NK-92 treated with Interleukin-12 subunit alpha and Interleukin-12 subunit beta, amount 100 ng/mL, for 24 hours (cell line): ENCODE data around the gene TTC9C.
"Not testable (repeated sequence)": the region's sequence is repeated elsewhere in the genome, so short reads cannot be mapped to it uniquely, and the experiment has no call there.

ENCODE experiments used
- DNase-seq: peaks from one replicate; lab custom pipeline; 2025; lab: John Stamatoyannopoulos, UW

The TTC9C gene, protein sequence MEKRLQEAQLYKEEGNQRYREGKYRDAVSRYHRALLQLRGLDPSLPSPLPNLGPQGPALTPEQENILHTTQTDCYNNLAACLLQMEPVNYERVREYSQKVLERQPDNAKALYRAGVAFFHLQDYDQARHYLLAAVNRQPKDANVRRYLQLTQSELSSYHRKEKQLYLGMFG

DNA sequence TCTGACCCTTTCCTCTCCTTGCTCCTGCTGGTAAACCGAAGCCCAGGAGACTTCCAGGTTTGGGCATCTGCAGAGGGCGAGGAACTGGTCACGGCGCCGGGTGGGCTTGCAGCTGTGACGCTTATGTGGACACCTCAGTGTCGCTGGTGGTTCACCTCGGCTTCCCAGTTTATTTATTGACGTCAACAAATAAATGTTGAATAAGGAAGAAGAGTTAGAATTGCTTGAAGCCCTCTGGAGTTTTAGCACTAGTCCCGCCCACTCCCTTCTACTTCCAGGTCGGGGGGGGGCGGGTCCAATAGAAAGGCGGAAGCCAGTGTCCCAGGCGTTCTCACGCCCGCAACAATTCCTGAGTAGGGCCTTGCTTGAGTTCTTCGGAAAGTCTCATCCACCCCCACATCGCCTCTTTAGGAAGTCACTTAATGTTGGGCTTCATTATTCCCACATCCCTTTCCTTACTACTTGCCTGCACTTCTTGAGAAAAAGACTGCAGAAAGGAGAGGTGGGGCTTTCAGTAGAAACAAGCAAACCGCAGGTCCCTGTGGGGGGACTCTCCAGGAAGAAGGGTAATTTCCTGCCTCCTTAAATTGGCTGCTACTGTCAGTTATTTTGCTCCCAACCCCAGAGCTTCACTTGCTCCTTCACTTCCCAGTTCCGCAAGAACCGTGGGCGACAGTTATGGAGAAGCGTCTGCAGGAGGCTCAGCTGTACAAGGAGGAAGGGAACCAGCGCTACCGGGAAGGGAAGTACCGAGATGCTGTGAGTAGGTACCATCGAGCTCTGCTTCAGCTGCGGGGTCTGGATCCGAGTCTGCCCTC lies at the start of gene TTC9C:
TTC9C (plus strand) TSS at position 316 of the 818 bp plus-strand sequence; CDS start at position 679, 363 bp downstream.
- DNase-seq = peak; percentile 77

DNA sequence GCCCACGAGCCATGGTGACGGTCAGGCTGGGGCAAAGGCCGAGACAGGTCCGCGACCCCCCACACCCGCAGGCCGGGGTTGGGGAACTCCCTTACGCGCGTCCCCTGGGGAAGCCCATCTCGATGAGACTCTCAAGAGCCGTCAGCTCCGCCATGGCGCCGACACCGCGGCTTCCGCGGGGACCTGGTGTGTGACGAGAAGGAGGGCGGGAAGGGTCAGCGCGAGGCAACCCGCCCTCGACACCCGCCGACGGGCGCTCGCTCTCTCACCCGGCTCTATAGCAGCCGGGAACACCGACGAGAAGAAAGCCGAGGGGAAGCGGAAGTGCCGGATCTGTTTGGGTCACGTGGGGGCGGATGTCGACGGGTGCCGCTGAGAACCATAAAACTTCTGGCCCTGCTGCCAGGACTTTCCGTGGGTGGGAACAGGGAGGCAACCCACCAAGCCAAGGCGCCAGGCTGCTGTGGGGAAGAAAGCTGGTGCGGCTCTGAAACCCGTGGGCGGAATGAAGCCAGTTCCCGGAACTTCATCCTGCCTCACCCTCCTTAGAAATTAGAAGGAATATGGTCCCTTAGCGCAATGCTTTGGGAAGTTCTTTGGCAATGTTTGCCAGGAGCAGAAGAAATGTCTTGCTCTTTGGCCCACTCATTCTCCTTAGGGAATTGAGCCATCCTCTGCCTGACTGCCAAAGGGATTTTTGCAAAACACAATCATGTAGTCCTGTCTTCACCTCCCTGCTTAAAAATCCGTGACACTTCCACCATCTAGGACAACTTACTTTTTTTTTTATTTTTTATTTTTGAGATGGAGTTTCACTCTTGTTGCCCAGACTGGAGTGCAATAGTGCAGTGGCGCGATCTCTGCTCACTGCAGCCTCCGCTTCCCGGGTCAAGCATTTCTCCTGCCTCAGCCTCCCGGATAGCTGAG lies 49.3 kb upstream of the TTC9C start, which contains the start of gene UBXN1:
UBXN1 (minus strand) TSS at position 304 of the 927 bp plus-strand sequence; CDS start at position 154, 150 bp downstream.
- DNase-seq = peak; percentile 72

DNA sequence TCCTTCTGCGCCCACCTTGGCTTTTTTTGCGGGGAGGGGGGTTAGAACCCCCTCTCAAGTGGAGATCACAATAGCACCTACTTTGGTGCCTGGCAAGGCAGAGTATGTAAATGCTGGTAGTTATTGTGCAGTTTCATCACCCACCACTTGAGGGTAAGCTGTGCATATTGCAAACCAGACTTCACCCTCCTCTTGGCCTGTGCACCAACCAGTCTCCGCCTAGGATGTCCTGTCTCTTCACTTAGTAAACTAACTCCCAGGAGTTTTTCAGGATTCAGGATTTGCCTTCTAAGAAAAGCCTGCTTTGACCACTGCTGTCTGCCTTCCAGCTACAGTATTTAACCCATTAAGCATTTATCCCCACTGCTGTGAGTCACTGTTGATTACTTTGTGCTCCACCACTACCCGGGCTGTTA lies 47.5 kb upstream of the TTC9C start:
- DNase-seq = no peak

DNA sequence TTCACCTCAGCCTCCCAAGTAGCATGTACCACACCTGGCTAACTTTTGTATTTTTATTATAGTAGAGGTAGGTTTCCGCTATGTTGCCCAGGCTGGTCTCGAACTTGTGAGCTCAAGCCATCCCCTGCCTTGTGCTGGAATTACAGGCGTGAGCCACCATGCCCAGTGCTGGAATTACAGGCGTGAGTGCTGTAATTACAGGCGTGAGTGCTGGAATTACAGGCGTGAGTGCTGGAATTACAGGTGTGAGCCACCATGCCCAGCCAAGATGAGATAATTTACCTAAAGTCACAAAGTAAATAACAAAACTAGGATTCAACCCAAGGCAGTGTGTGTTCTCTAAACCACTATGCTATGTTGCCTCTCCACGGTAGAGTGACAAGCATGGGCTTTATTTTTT lies 45.8 kb upstream of the TTC9C start:
- DNase-seq = no peak

DNA sequence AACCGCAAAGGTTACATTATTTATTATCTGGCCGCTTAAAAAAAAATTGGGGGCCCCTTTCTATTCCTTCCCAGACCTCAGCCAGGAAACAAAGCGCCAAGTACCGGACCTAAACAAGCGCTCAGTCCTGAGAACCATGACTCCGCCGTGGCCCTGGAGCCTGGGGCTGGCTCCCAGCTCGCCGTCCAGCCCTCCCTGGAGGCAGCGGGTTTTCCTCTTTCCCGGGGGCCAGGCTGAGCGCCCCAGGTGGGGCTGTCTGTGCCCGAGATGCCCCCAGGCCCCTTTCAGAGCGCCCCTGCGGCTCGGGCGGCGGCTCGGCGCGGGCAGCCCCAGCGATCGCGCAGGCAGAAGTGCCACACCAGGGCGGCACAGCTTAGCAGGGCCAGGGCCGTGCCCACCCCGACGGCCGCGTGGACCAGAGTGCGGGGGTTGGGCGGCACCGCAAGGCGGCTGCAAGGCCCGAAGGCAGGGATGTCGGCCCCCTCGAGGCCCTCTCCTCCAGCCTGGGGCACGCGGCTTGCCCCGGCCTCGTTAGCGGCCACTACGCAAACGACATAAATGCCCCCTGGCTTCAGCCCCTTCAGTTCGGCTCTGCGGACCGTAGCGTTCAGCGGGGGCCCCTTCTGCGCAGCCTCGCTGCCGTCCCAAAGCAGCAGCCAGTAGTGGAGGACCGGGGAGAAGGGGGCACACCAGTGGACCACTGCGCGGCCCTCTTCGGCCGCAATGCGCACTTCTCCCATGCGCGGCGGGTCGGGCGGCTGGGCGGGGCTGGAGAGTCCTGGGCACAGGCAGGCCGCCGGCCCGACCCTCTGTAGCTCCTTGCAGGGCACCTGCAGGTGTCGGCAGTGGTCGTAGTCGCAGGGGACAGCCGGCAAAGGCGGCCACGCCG lies 40.5 kb upstream of the TTC9C start:
- no peak for DNase-seq

DNA sequence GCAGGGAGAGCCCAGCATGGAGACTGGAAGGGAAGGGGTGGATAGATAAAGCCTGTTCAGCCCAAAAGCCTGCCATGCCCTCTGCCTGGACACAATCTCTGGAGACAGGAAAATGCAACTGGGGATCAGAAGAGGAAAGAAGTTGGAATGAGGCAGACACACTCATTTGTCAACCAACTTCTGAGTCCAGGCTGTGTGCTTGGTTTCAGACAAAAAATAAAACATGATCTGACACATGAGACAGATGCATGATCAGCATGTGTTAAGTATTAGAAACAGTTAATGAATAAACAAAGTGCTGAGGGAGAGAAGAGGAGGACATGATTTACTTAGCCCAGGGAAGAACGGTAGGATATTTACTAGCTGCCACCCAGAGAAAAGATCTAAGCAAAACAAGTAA lies 39.8 kb upstream of the TTC9C start:
- DNase-seq = no peak

DNA sequence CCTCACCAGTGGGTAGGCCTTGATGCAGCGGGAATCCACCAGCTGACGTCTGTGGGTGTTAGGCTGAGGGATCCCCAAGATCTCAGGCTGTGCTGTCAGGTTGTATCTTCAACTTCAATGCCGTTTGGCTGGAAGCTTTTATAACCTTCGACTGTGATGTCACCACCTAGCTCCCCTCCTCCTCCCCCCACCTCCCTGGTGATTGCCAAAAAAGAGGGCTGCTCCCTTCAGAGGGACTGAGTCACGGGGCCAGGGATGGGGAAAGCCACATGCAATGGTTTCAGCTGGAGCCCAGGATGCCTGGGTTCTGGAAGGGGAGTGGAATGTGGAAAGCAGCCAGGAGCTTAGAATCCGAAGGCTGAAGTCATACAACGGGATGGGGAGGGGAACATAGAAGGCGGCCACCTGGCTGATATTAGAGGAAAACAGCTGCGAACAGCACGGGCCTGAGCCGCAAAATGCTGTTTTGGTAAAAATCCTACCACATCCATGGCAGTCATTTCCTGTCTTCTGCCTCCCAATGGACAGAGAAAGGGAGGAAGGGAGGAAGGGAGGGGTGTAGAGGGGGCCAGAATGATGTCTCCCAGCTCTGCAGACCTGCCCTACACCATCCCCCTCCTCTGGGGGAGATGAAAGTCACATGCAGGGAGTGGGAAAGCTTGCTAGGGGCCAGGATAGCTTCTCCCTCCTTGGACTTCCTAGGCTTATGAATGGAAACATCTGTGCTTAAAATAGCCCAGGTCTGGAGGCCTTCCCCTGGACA lies 38.7 kb upstream of the TTC9C start, which contains the start of gene LRRN4CL:
LRRN4CL (minus strand) TSS at position 110 of the 763 bp plus-strand sequence. CDS start 1,022 bp downstream, outside the sequence.
- DNase-seq = no peak

DNA sequence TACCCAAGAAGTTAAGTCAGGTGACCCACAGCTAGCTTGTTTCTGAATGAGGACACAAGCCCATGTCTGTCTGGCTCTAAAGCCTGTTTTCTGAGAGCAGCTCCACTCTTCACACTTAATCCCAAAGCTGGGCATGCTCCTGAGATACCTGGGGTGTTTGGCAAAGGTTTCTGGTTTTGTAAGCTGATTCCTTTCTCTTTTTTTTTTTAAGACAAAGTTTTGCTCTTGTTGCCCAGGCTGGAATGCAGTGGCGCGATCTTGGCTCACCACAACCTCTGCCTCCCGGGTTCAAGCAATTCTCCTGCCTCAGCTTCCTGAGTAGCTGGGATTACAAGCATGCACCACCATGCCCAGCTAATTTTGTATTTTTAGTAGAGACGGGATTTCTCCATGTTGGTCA lies 34.7 kb upstream of the TTC9C start:
- not testable (repeated sequence) for DNase-seq

DNA sequence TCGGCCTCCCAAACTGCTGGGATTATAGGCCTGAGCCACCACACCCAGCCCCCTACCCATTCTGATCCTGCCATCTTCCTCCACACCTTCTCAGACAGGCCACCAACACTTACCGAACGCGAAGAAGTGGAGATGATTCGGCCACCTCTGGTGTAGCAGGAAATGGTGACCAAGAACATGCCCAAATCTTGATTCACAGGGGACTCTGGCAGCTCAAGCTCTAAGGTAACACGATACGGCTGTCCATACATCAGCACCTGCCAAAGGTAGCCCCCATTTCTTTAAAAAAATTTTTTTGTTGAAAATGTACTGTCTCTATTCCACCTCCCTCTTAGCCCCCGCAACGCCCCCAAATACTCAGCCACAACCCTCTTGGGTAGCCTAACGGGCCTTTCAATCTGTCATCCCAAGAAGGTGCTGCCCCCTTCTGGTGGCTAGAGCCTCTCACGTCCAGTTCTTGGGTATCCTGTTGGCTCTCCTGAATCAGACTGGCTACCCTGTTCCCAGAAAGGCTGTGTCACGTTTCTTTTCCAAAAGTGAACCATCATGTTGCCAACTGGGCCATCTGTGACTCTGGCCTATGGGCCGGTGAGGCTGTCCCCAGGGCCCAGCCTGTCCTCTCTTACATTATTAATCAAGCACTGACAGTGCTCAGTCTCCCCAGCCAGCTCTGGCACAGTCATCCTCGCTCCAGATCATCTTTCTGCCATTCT lies 33.7 kb upstream of the TTC9C start:
- peak; percentile 31 for DNase-seq

DNA sequence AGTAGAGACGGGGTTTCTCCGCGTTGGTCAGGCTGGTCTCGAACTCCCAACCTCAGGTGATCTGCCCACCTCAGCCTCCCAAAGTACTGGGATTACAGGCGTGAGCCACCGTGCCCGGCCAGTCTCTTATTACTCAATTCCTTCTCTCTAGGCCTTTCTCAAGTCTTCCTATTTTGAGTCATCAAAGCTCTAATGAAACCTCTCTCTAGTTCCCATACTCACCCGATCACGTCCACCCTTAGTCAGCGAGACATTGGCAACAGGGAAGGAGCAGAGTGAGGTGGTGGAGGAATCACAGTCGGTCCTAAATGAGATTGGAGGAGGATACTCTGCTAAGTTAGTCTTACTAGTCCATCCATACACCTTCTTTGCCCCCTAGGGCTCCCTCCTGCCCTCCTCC lies 26.0 kb upstream of the TTC9C start:
- DNase-seq = no peak

DNA sequence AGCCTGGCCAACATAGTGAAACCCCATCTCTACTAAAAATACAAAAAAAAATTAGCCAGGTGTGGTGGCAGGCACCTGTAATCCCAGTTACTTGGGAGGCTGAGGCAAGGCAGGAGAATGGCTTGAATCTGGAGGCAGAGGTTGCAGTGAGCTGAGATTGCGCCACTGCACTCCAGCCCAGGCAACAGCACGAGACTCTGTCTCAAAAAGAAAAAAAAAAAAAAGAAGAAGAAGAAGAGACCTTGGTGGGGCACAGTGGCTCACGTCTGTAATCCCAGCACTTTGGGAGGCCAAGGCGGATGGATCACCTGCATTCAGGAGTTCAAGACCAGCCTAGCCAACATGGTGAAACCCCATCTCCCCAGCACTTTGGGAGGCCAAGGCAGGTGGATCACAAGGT lies 24.4 kb upstream of the TTC9C start:
- not testable (repeated sequence) for DNase-seq

DNA sequence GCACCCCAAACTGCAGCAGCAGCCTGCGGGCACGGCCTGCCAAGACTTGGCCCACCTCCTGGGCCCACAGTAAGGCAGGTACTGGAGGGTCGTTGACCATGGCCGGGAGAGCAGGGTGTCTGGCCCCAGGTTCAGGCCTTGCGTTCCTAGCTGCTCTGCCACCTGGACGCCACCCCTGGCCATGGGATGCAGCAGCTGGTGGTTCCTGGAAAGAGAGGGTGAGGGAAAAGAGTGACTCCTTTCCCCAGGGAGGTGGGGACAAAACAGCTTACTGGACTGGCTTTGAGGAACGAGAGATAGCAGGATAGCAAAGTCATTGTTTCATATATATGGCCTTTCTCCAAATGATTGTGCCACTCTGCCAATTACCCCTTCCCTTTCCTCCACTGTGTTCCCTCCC lies 22.9 kb upstream of the TTC9C start:
- DNase-seq = no peak

DNA sequence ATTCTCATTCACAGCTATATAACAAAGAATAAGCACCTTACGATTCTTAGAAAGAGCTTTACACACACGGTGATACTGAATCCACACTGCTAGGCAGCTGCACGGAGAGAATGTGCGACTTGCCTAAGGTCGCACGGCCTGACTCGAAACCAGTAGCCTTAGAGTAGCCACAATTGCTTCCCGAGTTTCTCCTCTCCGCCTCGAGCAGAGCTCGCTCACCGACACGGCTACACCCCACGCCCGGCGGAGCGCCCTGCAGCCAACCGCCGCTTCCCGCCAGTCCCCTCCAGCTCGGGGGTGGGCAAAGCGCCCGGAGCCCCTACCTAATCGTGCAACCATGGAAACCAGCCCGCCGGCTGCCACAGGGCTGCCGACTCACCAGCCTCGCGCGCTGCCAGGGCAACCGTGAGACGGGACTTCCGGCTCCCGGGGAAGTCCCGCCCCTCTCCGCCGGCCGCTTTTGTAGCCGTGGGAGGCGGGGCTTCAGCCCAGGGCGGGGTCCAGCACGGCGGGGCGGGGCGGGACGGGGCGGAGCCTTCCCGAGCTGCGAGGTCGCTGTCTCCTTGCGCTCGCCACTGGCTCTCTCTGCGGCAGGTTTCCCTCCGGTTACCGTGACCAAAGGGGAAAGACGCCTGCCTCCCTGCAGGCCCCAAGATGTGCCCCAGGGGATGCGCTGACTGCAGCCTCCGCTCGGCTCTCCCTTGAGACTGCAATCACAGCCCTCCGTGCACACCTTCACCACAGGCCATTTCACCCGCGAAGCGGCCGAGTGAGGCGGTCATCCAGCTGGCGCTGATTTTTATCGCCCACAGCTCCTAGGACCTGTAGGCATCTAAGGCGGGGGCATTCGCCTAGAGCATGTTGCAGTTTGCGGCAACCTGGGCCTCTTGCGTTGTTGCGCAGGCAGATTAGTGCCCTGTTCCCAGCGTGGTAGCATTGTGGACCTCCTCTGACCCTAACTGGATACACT lies 22.1 kb upstream of the TTC9C start:
- DNase-seq = peak; percentile 92

DNA sequence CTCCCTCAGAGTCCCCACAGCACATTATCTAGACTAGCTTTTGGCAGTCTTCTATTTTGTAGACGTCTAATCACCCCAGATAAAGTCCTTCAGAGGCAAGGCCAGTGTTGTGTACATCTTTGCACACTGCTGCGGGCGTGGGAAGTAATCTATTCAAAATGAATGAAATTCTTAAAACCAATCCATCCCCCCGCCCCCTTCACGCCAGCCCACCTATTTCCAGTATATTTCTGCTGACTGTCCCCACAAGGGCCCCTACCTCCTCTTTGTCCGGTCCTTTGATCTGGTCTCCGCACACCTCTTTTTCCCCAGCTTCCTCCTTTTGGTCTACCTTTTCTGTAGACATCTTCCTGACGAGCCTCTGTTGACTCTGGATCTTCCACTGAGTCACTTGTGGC lies 21.4 kb upstream of the TTC9C start:
- no peak for DNase-seq

DNA sequence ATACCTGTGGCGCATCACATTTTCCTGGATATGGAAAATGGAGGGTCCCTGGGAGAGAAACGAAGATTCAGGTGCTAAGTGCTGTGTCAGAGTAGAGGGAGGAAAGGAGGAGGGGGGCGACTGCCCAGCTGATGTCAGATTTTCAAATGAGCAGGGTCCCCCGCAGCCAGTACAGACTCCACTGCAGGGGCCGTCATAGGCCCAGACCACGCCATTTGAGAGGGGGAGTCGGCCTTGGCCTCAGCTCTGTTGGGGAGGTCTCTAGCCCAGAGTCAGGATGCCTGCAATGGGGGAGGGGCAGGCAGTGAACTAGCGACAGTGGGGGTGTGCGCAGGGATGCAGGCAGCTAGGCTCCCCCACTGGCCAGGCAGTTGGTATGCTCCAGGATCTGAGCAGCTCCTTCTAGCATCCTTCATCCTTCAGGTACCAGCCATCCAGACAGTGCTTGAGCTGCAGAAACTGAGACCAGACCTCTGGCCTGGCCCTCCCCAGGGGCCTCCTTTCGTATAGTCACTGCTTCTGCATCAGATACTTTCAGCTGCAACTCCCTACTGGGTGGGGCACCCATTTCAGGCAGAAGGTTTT lies 20.9 kb upstream of the TTC9C start, which contains the start of the genes BSCL2 and GNG3:
BSCL2 (minus strand) TSS at position 148 of the 585 bp plus-strand sequence. CDS start 229 bp downstream, outside the sequence.
GNG3 (plus strand) TSS at position 400 of the 585 bp plus-strand sequence. CDS start 620 bp downstream, outside the sequence.
- no peak for DNase-seq

DNA sequence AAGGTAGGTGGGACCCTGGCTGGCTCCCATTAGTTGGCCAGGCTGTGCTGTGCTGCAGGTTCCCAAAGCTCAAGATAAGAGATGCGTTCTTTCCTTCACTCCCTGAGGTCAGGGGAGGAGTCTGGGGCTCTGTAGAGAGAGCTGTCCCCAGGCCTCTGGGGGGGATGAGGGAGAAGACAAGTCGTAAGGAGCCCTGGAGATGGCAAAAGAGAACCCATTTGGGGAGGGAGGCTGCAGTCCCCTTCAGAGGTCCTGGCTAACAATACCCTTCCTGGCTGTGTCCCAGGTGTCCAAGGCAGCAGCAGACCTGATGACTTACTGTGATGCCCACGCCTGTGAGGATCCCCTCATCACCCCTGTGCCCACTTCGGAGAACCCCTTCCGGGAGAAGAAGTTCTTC lies 19.9 kb upstream of the TTC9C start:
- no peak for DNase-seq

DNA sequence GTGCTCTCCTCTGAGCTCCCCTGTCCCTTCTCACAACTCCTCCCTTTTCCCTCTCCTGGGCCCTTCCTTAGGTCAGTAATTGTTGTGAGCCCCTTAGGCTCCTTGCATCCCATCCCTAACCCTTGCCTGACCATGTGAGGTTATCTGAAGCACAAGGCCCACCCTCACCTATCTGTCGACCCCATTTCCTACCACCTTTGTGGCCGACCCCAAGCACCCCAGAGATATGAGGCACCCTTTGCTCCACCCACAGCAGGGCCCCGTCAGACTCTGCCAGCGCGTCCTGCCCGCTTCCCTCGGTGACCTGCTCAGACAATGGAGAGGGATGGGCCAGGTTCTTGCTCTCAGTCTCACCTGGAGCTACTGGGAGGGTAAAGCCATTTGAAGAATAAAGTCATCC lies 19.5 kb upstream of the TTC9C start:
- DNase-seq = peak; percentile 17
